OCI-LY3 (cell line): Measurements from ENCODE around the gene OAS2.

ENCODE experiments used
- H2AFZ ChIP-seq: fragments of 200-600, 300-600 bp; shearing (Covaris generic); 2 replicates; pipeline ENCODE4 v1.6.0; 2014; ENCODE audit warnings: antibody characterized with exemption, low read depth, low read length
- H3K27ac ChIP-seq: fragments of 200-600, 300-600 bp; sonication (generic); 2 replicates; pipeline ENCODE4 v1.5.1; 2014; ENCODE audit warnings: mild to moderate bottlenecking, low read length, moderate library complexity, mixed read lengths
- H3K27me3 ChIP-seq: fragments of 200-600, 300-600 bp; sonication (generic); 2 replicates; pipeline ENCODE4 v1.6.1; 2014; ENCODE audit warnings: low read depth, low read length, mixed read lengths
- H3K36me3 ChIP-seq: fragments of 200-600, 300-600 bp; sonication (generic); replicated peaks from 2 replicates; pipeline ENCODE3; 2014; ENCODE audit warnings: low read depth, low read length, mixed read lengths
- H3K4me1 ChIP-seq: fragments of 300-600, 200-600 bp; sonication (generic); 2 replicates; pipeline ENCODE4 v1.6.1; 2014; ENCODE audit warnings: low read length, mixed read lengths
- H3K4me2 ChIP-seq: fragments of 200-600, 300-600 bp; sonication (generic); 2 replicates; pipeline ENCODE4 v1.6.1; 2014; ENCODE audit warnings: low read length, mixed read lengths
- H3K4me3 ChIP-seq: fragments of 300-600, 200-600 bp; sonication (generic); 2 replicates; pipeline ENCODE4 v1.5.1; 2014; ENCODE audit warnings: antibody characterized with exemption, mild to moderate bottlenecking, low read length, moderate library complexity
- H3K79me2 ChIP-seq: fragments of 300-600, 200-600 bp; shearing (Covaris generic); 2 replicates; pipeline ENCODE4 v1.6.1; 2014; ENCODE audit warnings: mild to moderate bottlenecking, low read length, mixed read lengths
- H3K9ac ChIP-seq: fragments of 300-600, 200-600 bp; shearing (Covaris generic); 2 replicates; pipeline ENCODE4 v1.6.0; 2014; ENCODE audit warnings: mild to moderate bottlenecking, low read length, moderate library complexity
- H3K9me3 ChIP-seq: fragments of 200-600, 300-600 bp; shearing (Covaris generic); 2 replicates; pipeline ENCODE4 v1.6.1; 2014; ENCODE audit warnings: low read length, mixed read lengths; ENCODE audit not compliant: insufficient read depth
- H4K20me1 ChIP-seq: fragments of 200-600, 300-600 bp; sonication (generic); 2 replicates; pipeline ENCODE4 v1.6.1; 2016; ENCODE audit warnings: low read length, mixed read lengths; ENCODE audit not compliant: insufficient read depth
- CTCF ChIP-seq: fragments of 200-600, 300-600 bp; sonication (generic); IDR thresholded peaks from 2 replicates; pipeline ENCODE4 v1.5.1; 2014; ENCODE audit warnings: antibody characterized with exemption, low read length, low read depth
- EZH2phosphoT487 ChIP-seq: fragments of 200-600 bp; shearing (Covaris generic); IDR thresholded peaks from 2 replicates; pipeline ENCODE4 v1.6.1; 2018; ENCODE audit warnings: antibody characterized with exemption, mixed run types, low read depth

The OAS2 gene

GRCh38 chr12:112963227-112963861, 15.0 kb upstream of the OAS2 start:
- H3K4me2 ChIP-seq: no peak overlapping the region
- H3K9me3 ChIP-seq: no peaks in the 10 kb centered on the region
- no peaks in the 10 kb centered on the region for H4K20me1 ChIP-seq
- H2AFZ ChIP-seq: no peak overlapping the region
- TF ChIP-seq EZH2phosphoT487 (no peak), CTCF (no peak)
- no peak overlapping the region for H3K27ac ChIP-seq
- no peak overlapping the region for H3K9ac ChIP-seq
- no peak overlapping the region for H3K4me3 ChIP-seq
- no peaks in the 10 kb centered on the region for H3K79me2 ChIP-seq
- no peaks in the 10 kb centered on the region for H3K27me3 ChIP-seq
- H3K36me3 ChIP-seq: peaks cover 11% of the 10 kb centered on the region
- no peaks in the 10 kb centered on the region for H3K4me1 ChIP-seq

GRCh38 chr12:112964067-112964670, 14.2 kb upstream of the OAS2 start:
- no peaks in the 10 kb centered on the region for H3K4me1 ChIP-seq
- H3K4me3 ChIP-seq: no peak overlapping the region
- no peaks in the 10 kb centered on the region for H3K9me3 ChIP-seq
- peaks cover 11% of the 10 kb centered on the region for H3K36me3 ChIP-seq
- TF ChIP-seq CTCF (no peak), EZH2phosphoT487 (no peak)
- H3K4me2 ChIP-seq: no peak overlapping the region
- no peak overlapping the region for H3K9ac ChIP-seq
- no peaks in the 10 kb centered on the region for H4K20me1 ChIP-seq
- no peak overlapping the region for H3K27ac ChIP-seq
- no peaks in the 10 kb centered on the region for H3K27me3 ChIP-seq
- no peak overlapping the region for H2AFZ ChIP-seq
- H3K79me2 ChIP-seq: no peaks in the 10 kb centered on the region

GRCh38 chr12:112964915-112965314, 13.4 kb upstream of the OAS2 start:
- no peak for TF ChIP-seq EZH2phosphoT487
- TF ChIP-seq CTCF: no peak
- H3K27me3 ChIP-seq: no peaks in the 10 kb centered on the region
- H3K79me2 ChIP-seq: no peaks in the 10 kb centered on the region
- H3K4me1 ChIP-seq: no peaks in the 10 kb centered on the region
- H3K4me2 ChIP-seq: no peak overlapping the region
- no peak overlapping the region for H3K27ac ChIP-seq
- no peak overlapping the region for H2AFZ ChIP-seq
- H4K20me1 ChIP-seq: no peaks in the 10 kb centered on the region
- no peak overlapping the region for H3K9ac ChIP-seq
- no peaks in the 10 kb centered on the region for H3K9me3 ChIP-seq
- H3K4me3 ChIP-seq: no peak overlapping the region
- H3K36me3 ChIP-seq: peaks cover 11% of the 10 kb centered on the region

- peaks cover 11% of the 10 kb centered on the region for H3K36me3 ChIP-seq
Measured at GRCh38 chr12:112965643-112966042, 12.7 kb upstream of the OAS2 start.

More at GRCh38 chr12:112965643-112966042, 12.7 kb upstream of the OAS2 start:
- H3K4me2 ChIP-seq: no peak overlapping the region
- no peak overlapping the region for H3K4me3 ChIP-seq
- H2AFZ ChIP-seq: no peak overlapping the region
- no peak for TF ChIP-seq EZH2phosphoT487
- TF ChIP-seq CTCF: no peak
- no peaks in the 10 kb centered on the region for H3K79me2 ChIP-seq
- H3K27me3 ChIP-seq: no peaks in the 10 kb centered on the region
- no peaks in the 10 kb centered on the region for H4K20me1 ChIP-seq
- no peaks in the 10 kb centered on the region for H3K4me1 ChIP-seq
- no peaks in the 10 kb centered on the region for H3K9me3 ChIP-seq
- H3K9ac ChIP-seq: no peak overlapping the region
- H3K27ac ChIP-seq: no peak overlapping the region
